RWPE1 (cell line): ENCODE results near the gene CYB5D1.

Experiments
- CTCF ChIA-PET: fragments of 350-600 bp; sonication (Branson Sonifier 250); formaldehyde crosslinking; extraction: SDS; loops from one replicate; lab custom pipeline; 2021; lab: Yijun Ruan, JAX
- POLR2A ChIA-PET: fragments of 400-600 bp; formaldehyde crosslinking; extraction: SDS; loops from one replicate; lab custom pipeline; 2020; ENCODE audit warnings: antibody characterized with exemption; ENCODE audit not compliant: low non-redundant PET; lab: Yijun Ruan, JAX
- DNase-seq: peaks from one replicate; pipeline ENCODE4 v3.0.0; 2012; ENCODE audit warnings: low spot score
- H3K27ac ChIP-seq: fragments of 450-650 bp; 2 replicates; pipeline ENCODE4 v1.5.1; 2017
- TF ChIP-seq, protein P1 (sequence below): fragments of 450-650 bp; conservative IDR thresholded peaks from 2 replicates; pipeline ENCODE4 v1.5.1; 2017; ENCODE audit warnings: low read depth, mild to moderate bottlenecking

The CYB5D1 gene

DNA sequence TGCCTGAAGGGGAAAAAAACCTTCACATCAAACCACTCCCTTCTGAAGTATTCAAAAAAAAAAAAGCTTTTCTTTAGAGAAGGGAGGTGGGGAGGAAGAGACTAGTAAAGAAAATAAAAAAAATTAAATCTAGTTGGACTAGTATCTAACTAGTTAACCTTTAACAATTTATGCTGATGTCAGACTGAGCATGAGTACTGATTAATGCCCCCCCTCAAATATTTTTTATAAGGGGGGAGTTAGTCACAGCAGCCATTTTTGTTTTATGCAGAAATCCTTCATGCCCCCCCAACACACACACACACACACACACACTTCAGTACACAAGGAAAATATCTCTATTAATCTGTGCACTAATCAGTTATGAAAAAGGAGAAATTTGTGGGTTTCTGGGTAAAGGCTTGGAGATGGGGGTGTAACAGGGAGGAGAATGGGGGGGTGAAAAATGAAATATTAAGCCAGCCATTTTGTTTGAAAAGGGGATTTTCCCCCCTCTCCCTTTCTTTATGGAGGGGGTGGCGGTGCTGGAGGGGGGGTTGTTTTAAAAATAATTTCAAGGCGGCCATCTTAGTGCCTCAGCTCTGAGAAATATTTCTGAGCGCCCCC lies 26.1 kb downstream of the CYB5D1 start:
- POLR2A ChIA-PET: interaction anchor here (0.6 kb wide), 1 partner anchor 27 kb away, joined by 6 read pairs; no protein-coding TSS in a partner anchor
- TF ChIP-seq, protein P1, sequence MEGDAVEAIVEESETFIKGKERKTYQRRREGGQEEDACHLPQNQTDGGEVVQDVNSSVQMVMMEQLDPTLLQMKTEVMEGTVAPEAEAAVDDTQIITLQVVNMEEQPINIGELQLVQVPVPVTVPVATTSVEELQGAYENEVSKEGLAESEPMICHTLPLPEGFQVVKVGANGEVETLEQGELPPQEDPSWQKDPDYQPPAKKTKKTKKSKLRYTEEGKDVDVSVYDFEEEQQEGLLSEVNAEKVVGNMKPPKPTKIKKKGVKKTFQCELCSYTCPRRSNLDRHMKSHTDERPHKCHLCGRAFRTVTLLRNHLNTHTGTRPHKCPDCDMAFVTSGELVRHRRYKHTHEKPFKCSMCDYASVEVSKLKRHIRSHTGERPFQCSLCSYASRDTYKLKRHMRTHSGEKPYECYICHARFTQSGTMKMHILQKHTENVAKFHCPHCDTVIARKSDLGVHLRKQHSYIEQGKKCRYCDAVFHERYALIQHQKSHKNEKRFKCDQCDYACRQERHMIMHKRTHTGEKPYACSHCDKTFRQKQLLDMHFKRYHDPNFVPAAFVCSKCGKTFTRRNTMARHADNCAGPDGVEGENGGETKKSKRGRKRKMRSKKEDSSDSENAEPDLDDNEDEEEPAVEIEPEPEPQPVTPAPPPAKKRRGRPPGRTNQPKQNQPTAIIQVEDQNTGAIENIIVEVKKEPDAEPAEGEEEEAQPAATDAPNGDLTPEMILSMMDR: no peak
- DNase-seq: no peak
- H3K27ac ChIP-seq: no peak overlapping the region
- CTCF ChIA-PET: interaction anchor here (0.6 kb wide), 1 partner anchor 59 kb away, joined by 3 read pairs; no protein-coding TSS in a partner anchor

GRCh38 chr17:7884581-7885366 lies 27.0 kb downstream of the CYB5D1 start:
- CTCF ChIA-PET: no interaction called here
- POLR2A ChIA-PET: no interaction called here
- TF ChIP-seq, protein P1: no peak
- H3K27ac ChIP-seq: peak overlapping the region; percentile 98
- DNase-seq: no peak

GRCh38 chr17:7885367-7886226 lies 27.8 kb downstream of the CYB5D1 start:
- TF ChIP-seq, protein P1: no peak
- no peak for DNase-seq
- ChIA-PET CTCF (interaction anchor here (0.7 kb wide), 1 partner anchor 156 kb away, joined by 3 read pairs; no protein-coding TSS in a partner anchor), POLR2A (no interaction called here)
- peak overlapping the region; percentile 98 for H3K27ac ChIP-seq

- peak overlapping the region; percentile 98 for H3K27ac ChIP-seq
- no peak for DNase-seq
- CTCF ChIA-PET: interaction anchor here (0.6 to 0.7 kb wide), 2 partner anchors 12 to 155 kb away, joined by 3 read pairs; no protein-coding TSS in a partner anchor
- TF ChIP-seq, protein P1: no peak
- POLR2A ChIA-PET: no interaction called here
Observed at GRCh38 chr17:7886227-7887037, 28.6 kb downstream of the CYB5D1 start.

GRCh38 chr17:7887038-7887481 lies 29.3 kb downstream of the CYB5D1 start:
- peak overlapping the region; percentile 98 for H3K27ac ChIP-seq
- ChIA-PET POLR2A (no interaction called here), CTCF (interaction anchor here (0.6 kb wide), 1 partner anchor 11 kb away, joined by 3 read pairs; no protein-coding TSS in a partner anchor)
- TF ChIP-seq, protein P1: no peak
- DNase-seq: no peak
